AML-193 (cell line): Measurements from ENCODE around the gene BMI1.

Experiments
- DNase-seq, 2 experiments: peaks; one replicate each; lab custom pipeline; 2025; lab: John Stamatoyannopoulos, UW

The BMI1 gene

DNA sequence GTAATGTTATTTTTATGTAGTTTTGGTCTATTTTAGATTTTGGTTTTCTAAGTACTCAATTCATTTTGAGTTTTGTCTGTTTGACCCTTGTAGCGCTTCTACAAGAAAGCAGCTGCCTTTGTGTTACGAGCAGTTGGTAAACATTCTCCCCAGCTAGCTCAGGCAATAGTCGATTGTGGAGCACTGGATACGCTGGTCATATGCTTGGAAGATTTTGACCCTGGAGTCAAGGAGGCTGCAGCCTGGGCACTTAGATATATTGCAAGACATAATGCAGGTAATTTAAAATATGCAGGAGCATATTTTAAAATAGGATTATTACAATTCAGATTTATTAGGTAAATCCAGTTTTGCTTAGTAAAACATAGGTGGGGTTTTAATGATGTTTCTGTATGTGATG is 47.5 kb downstream of the BMI1 start:
- DNase-seq = no peak

DNA sequence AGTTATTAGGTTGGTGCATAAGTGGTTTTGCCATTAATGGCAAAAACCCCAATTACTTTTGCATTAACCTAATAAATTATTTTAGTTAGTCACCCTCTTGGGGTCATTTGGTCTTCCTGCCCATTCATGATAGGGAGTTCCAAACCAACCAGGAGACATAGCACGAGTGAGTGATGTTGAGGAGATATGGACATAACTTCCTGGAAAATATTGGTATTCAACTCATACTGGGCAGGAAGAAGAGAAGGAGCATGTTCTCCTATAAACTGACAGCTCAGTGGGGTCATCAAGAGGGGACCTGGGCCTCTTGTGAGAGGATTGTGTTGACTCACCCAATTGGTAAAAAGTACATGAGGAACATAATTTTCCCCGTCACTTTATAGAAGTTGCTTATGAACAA is 48.1 kb downstream of the BMI1 start:
- no peak for DNase-seq

DNA sequence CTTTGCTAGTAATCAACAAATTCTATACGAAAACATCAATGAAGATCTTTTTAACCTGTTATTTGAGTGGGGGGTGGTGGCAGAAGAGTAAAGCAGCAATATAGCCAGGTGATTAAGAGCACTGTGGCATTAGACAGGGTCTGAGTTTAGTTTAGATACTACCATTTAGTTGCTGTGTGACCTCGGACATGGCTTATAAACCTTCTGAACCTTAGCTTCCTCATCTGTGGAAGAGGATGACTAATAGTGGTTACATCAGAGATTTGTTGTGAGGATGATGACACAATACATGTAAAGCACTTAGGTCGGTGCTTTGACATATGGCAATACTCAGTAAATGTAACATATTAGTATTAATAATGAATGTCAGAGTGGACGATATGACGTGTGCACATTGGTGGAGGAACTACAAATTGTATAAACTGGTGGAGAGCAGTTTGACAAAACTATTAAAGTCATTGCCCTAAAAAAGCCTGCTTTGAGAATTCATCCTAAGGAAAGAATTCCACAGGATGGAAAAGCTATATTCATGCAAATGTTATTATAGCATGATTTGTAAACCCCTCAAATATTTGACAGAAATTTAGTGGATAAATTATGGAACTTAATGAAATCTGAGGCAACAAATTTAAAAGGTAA is 48.7 kb downstream of the BMI1 start:
- DNase-seq = peak; percentile 43 to 59

DNA sequence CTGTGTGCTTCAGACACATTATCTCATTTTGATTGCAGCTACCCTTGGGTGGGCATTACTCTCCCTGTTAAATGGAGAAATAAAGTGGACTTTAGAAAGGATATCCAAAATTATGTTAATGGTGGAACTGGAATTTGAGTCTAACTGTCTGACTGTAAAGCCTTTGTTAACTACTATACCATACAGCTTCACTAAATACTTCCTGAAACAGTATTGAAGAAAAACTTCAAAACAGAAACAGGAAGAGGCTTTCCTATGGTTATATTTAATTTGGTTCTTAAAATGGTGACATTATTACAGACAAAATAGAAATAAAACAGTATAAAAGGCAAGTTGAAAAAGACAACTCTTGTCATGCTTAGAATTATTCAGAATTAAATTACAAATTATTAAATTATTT is 49.4 kb downstream of the BMI1 start:
- no peak for DNase-seq

DNA sequence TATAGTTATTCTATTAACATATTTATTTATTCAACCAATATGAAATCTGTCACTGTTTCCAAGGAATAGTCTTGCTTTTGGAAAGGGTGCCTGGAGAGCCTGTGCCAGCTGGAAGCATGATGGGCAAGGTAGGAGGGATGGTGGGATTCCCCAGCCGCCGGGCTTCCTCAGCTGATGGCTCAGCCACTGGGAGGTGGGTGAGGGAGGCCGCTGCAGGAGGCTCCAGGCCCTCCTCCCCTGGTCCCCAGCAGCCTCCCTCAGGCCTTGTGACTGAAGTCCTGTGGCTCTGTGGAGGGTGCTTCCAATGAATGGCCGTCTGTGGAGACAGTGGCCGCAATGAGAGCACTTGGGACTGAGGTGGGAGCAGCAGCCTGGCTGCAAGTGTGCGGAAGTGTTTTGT is 51.4 kb downstream of the BMI1 start:
- no peak for DNase-seq

DNA sequence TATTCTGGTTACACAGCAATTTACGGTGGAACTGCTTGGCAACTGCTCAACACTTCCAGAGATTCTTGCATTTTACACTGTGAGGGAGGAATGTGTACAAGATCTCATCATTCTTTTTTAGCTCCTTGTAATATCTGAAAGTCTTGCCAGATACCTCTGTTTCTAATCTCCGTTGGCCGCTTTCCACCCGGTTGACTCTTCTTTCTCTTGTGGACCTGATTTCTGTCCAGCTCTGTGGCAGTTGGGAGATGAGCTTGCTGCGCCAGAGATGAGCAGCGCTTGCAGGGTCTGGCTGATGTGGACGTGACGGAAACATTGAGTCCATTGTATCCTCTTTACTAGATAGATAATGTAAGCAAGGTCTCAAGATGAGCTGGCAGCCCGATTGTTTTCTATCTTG is 52.0 kb downstream of the BMI1 start:
- DNase-seq = no peak

DNA sequence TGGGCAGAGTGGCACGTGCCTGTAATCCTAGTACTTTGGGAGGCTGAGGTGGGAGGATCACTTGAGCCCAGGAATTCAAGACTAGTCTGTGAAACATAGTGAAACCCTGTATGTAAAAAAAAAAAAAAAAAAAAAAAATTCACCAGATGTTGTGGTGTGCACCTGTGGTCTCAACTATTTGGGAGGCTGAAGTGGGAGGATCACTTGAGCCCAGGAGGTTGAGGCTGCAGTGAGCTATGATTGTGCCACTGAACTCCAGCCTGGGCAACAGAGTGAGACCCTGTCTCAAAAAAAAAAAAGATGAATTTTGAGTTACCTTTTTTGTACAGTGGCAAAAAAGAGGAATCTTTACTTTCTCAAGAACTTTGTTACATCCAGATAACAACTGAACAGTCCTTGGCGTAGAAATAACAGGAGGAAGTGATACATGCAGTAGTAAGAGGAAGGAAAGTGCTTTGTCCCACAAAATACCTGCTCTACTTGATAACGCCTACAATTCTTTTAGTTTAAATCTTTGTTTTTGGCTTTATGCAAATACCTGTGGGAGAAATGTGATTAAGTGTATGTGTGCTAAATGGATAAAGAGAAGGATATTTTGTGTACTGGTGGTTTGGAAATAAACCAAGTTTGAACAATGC is 53.7 kb downstream of the BMI1 start:
- no peak for DNase-seq

DNA sequence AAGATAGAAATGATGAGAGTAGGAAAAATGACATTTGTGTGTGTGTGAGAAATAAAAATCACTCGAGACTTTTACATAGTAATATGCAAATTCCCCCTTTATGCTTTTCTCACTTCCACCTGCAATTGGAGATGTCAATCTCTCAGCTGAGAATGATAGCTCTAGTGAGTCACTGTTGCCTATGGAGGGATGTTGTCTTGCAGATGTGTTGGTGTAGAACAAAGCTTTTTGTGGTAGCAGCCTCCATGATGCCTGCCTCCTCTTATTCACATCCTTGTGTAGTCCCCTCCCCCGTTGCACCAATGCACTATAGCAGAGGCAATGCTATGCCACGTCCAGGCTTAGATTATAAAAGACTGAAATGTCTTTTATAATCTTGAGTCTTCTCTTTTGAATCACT is 58.2 kb downstream of the BMI1 start:
- DNase-seq = no peak
